Measurements from ENCODE around the gene NFE2L2. TPM values are rescaled to one million over a fixed set of nuclear protein-coding genes. Genes with fewer than 3 reads are reported as not detected.

Gene NFE2L2
- total and polyA plus RNA-seq, 2 donors (not counting 3 experiments of a cell fraction or from before 2014, with no cell fraction given): 57.1 to 66.2 TPM

GRCh38 chr2:177245010-177245422 lies 19.5 kb downstream of the NFE2L2 start:
- Histone ChIP-seq H3K4me3 (replicated peaks in 1 of 3; ENCODE audit: insufficient read depth in 1 of 3, low read depth in 1 of 3, low read length in 3 of 3) (no peak overlapping the region), H3K27me3 (ENCODE audit: control insufficient read depth in 2 of 2, insufficient read depth in 2 of 2, low read length in 2 of 2) (no peaks in the 10 kb centered on the region), H4K20me1 (replicated peaks; ENCODE audit: control insufficient read depth, extremely low read depth, insufficient read depth, low read length) (no peaks in the 10 kb centered on the region), H3K79me2 (ENCODE audit: control insufficient read depth, insufficient read depth, low read length) (peaks cover 93% of the 10 kb centered on the region), H3K4me1 (ENCODE audit: control insufficient read depth, extremely low read depth, insufficient read depth, low read length) (peaks cover 58% of the 10 kb centered on the region), H3K36me3 (ENCODE audit: control insufficient read depth in 2 of 2, extremely low read depth in 1 of 2, insufficient read depth in 2 of 2, low read length in 2 of 2) (no peaks in the 10 kb centered on the region), H3K27ac (ENCODE audit: insufficient read depth, low read depth, low read length) (peak overlapping the region; percentile 56), H3K9me1 (replicated peaks; ENCODE audit: control insufficient read depth, extremely low read depth, insufficient read depth, low read length) (no peaks in the 10 kb centered on the region), H3K9me3 (replicated peaks; ENCODE audit: control insufficient read depth, insufficient read depth, low read length) (no peaks in the 10 kb centered on the region), H3K9ac (replicated peaks; ENCODE audit: extremely low read depth, insufficient read depth, low read length) (peak overlapping the region; percentile 17), H2AFZ (ENCODE audit: low read depth, low read length) (no peak overlapping the region), H3K4me2 (ENCODE audit: insufficient read depth, low read length) (peak overlapping the region; percentile 53)
- POLR2A ChIA-PET: interaction anchor here (1.0 kb wide), 1 partner anchor 10 kb away, joined by 3 read pairs; no protein-coding TSS in a partner anchor
- intact Hi-C loops (cut with micrococcal nuclease) (no loop called here), dilution Hi-C loops (cut with MboI; ENCODE audit: extremely low pct_ligation_motif_present, low sequenced_read_pairs) (no loop called here)
- TF ChIP-seq MYC (IDR thresholded peaks at IDR 0.05; ENCODE audit: low read depth, low read length): no peak
- no peak for TF ChIP-seq POLR2A (IDR thresholded peaks at IDR 0.05; ENCODE audit: low read depth, low read length)
- TF ChIP-seq JUN (IDR thresholded peaks at IDR 0.05; ENCODE audit: borderline replicate concordance, insufficient read depth, insufficient read length, low read depth): peak; percentile 91
- no peak for TF ChIP-seq EZH2 (IDR thresholded peaks at IDR 0.05; ENCODE audit: borderline replicate concordance, low read depth, low read length, severe bottlenecking)
- TF ChIP-seq, protein P1, sequence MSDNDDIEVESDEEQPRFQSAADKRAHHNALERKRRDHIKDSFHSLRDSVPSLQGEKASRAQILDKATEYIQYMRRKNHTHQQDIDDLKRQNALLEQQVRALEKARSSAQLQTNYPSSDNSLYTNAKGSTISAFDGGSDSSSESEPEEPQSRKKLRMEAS (IDR thresholded peaks at IDR 0.05; ENCODE audit: insufficient read depth, insufficient read length): no peak
- TF ChIP-seq FOS (IDR thresholded peaks at IDR 0.05; ENCODE audit: borderline replicate concordance, insufficient read depth, low read length): peak; percentile 88
- TF ChIP-seq POLR2AphosphoS5 (IDR thresholded peaks at IDR 0.05; ENCODE audit: insufficient read depth, low read depth, low read length): no peak
- no peak for TF ChIP-seq GATA2 (IDR thresholded peaks at IDR 0.05; ENCODE audit: insufficient read depth, insufficient read length, low read depth, low read length)
- TF ChIP-seq, protein P2, sequence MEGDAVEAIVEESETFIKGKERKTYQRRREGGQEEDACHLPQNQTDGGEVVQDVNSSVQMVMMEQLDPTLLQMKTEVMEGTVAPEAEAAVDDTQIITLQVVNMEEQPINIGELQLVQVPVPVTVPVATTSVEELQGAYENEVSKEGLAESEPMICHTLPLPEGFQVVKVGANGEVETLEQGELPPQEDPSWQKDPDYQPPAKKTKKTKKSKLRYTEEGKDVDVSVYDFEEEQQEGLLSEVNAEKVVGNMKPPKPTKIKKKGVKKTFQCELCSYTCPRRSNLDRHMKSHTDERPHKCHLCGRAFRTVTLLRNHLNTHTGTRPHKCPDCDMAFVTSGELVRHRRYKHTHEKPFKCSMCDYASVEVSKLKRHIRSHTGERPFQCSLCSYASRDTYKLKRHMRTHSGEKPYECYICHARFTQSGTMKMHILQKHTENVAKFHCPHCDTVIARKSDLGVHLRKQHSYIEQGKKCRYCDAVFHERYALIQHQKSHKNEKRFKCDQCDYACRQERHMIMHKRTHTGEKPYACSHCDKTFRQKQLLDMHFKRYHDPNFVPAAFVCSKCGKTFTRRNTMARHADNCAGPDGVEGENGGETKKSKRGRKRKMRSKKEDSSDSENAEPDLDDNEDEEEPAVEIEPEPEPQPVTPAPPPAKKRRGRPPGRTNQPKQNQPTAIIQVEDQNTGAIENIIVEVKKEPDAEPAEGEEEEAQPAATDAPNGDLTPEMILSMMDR (IDR thresholded peaks at IDR 0.05; ENCODE audit: extremely low read depth in 1 of 2, insufficient read depth in 1 of 2, low read depth in 1 of 2, low read length in 2 of 2): no peak
- CTCF ChIA-PET: interaction anchor here (0.6 to 2.6 kb wide), 5 partner anchors 10 to 1580 kb away, joined by 3 to 20 read pairs (median 8); partner anchors contain the start of gene NFE2L2
- DNase-seq (ENCODE audit: low read depth, low spot score): peak; percentile 80
- BruUV-seq (replicated peaks): no TSS peak
- FAIRE-seq: peak; percentile 82
